SK-N-MC (cell line): ENCODE measurements around the gene PTGER4.

Experiments used
- EZH2 ChIP-seq: fragments of 200-600 bp; sonication (generic); IDR thresholded peaks from one replicate; pipeline ENCODE4 v1.6.1; 2017; ENCODE audit warnings: antibody characterized with exemption
- POLR2AphosphoS5 ChIP-seq: IDR thresholded peaks from 2 replicates; pipeline ENCODE4 v1.6.1; 2012; ENCODE audit warnings: mild to moderate bottlenecking, low read depth, low read length, borderline replicate concordance

DNA sequence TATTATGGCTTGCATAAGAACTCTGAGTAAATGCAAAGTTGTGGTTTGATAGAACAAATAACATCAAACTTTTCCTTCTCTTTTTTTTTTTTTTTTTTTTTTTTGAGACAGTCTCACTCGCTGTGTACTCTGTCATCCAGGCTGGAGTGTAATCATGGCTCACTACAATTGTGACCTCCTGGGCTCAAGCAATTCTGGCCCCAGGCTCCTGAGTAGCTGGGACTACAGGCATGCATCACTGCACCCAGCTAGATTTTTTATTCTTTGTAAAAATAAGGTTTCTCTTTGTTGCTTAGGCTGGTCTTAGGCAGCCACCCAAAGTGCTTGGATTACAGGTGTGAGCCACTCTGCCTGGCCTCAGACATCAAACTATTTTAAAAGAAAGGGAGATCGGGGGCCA is 19.0 kb upstream of the PTGER4 start:
- TF ChIP-seq POLR2AphosphoS5 (no peak), EZH2 (no peak)
